Upper lobe of left lung (tissue), 6 donors: ENCODE results near the gene S100A1. TPM values are rescaled to one million over a fixed set of nuclear protein-coding genes. Genes with fewer than 3 reads are reported as not detected.

ENCODE experiments used
- ATAC-seq, 2 donors: fragments of 200-7000 bp; cut with Tn5 transposase; one replicate each; pipeline ENCODE4 v1.9.1; 2022; ENCODE audit warnings: mild to moderate bottlenecking in 2 of 2, moderate library complexity in 2 of 2; ENCODE audit not compliant: low FRiP score in 2 of 2
- DNase-seq, 2 donors: peaks; one replicate each; pipeline ENCODE4 v3.0.0-alpha.2; 2019 to 2020
- H3K27ac ChIP-seq, 4 donors: fragments of 200-600 bp; sonication (generic); one replicate each; pipeline ENCODE4 v1.5.1; 2016 to 2019
- H3K27me3 ChIP-seq, 4 donors: fragments of 200-600 bp; sonication (generic); one replicate each; pipeline ENCODE4 v1.5.1; 2017 to 2019
- H3K36me3 ChIP-seq, 4 donors: fragments of 200-600 bp; sonication (generic); one replicate each; pipeline ENCODE4 v1.5.1; 2016 to 2019
- H3K4me1 ChIP-seq, 4 donors: fragments of 200-600 bp; sonication (generic); one replicate each; pipeline ENCODE4 v1.5.1; 2018 to 2019
- H3K4me3 ChIP-seq, 4 donors: fragments of 200-600 bp; sonication (generic); one replicate each; pipeline ENCODE4 v1.5.1; 2017 to 2019; ENCODE audit warnings: mild to moderate bottlenecking in 2 of 4, moderate library complexity in 1 of 4
- H3K9me3 ChIP-seq, 4 donors: fragments of 200-600 bp; sonication (generic); one replicate each; pipeline ENCODE4 v1.5.1; 2018 to 2019
- CTCF ChIP-seq, 6 experiments: fragments of 450-650 bp in 4 of 6; fragments of 200-600 bp in 2 of 6; sonication (generic) in 2 of 6; IDR thresholded peaks; one replicate each; pipeline ENCODE4 v1.5.1; 2016 to 2019; ENCODE audit warnings: antibody characterized with exemption in 6 of 6
- EP300 ChIP-seq, 4 donors: sonication (generic); formaldehyde crosslinking; IDR thresholded peaks; one replicate each; pipeline ENCODE4 v1.5.1; 2017; ENCODE audit warnings: antibody characterized with exemption in 4 of 4, control low read depth in 2 of 4
- POLR2A ChIP-seq, 4 donors: fragments of 450-650 bp; IDR thresholded peaks; one replicate each; pipeline ENCODE4 v1.5.1; 2016 to 2017; ENCODE audit warnings: antibody characterized with exemption in 4 of 4, mild to moderate bottlenecking in 2 of 4
- POLR2AphosphoS5 ChIP-seq, 2 donors: sonication (generic); formaldehyde crosslinking; IDR thresholded peaks; one replicate each; pipeline ENCODE4 v1.5.1; 2017; ENCODE audit warnings: antibody characterized with exemption in 2 of 2
- WGBS, 2 donors: methylation state at CpG; one replicate each; pipeline ENCODE4 v1.1.5; 2017 to 2018; 5-methylcytosine and 5-hydroxymethylcytosine counted together
- total RNA-seq, 6 donors: library from RNA; depleted of rRNA in 4 of 6; stranded (reverse); fragments of >200 nt in 4 of 6; gene quantifications; one replicate each; pipeline versions ENCODE4 v1.1.0 to v1.2.1, GENCODE V29; 2016 to 2021
- donor health status: DM: no; HTN: no; CAD: no; lungs with moderate emphysema.
- donor health status: DM: no; HTN: yes; CAD: no; lungs with severe emphysema.

The S100A1 gene
- total RNA-seq, 6 donors from 2014 or later, result 1.1 TPM; not detected in 5

- ATAC-seq, result peak; percentile 97 to 99
These were observed 5.8 kb downstream of the S100A1 start, which contains the start of gene CHTOP for GRCh38 chr1:153633754-153634665. Gene CHTOP, plus strand, starts transcription at chr1:153634066. Its CDS starts 2,523 bp downstream, at chr1:153636589.

GRCh38 chr1:153635872-153636271 lies 7.6 kb downstream of the S100A1 start:
- H3K4me1 ChIP-seq, result peaks cover 26 to 66% (median 41%) of the 10 kb centered on the region in 4 donors
- peak overlapping the region in 2 of 4 donors; percentile 65 to 66 for H3K4me3 ChIP-seq
- H3K36me3 ChIP-seq, result peaks cover 40 to 50% (median 49%) of the 10 kb centered on the region in 4 donors
- no peak for TF ChIP-seq CTCF (IDR thresholded peaks at IDR 0.05)
- no peak for TF ChIP-seq POLR2AphosphoS5 (IDR thresholded peaks at IDR 0.05)
- TF ChIP-seq EP300 (IDR thresholded peaks at IDR 0.05), result no peak
- no peak for TF ChIP-seq POLR2A (IDR thresholded peaks at IDR 0.05)
- DNase-seq, result no peak
- peak overlapping the region; percentile 27 to 100 (median 100) for H3K27ac ChIP-seq
- ATAC-seq, result no peak
- WGBS, 2 donors, result 86 to 88% methylated on average over 7 of the region's 7 CpGs
- no peaks in the 10 kb centered on the region for H3K27me3 ChIP-seq
- H3K9me3 ChIP-seq, result no peaks in the 10 kb centered on the region

More at GRCh38 chr1:153633754-153634665, 5.8 kb downstream of the S100A1 start, which contains the start of gene CHTOP:
- H3K27me3 ChIP-seq, result no peaks in the 10 kb centered on the region
- H3K4me1 ChIP-seq, result peaks cover 26 to 63% (median 47%) of the 10 kb centered on the region in 4 donors
- TF ChIP-seq EP300 (IDR thresholded peaks at IDR 0.05) (peak in 1 of 4 donors; percentile 31), POLR2A (IDR thresholded peaks at IDR 0.05) (peak; percentile 87 to 94 (median 88)), CTCF (IDR thresholded peaks at IDR 0.05) (peak in 3 of 6 experiments; percentile 29 to 71 (median 68)), POLR2AphosphoS5 (IDR thresholded peaks at IDR 0.05) (peak; percentile 85 to 94)
- peak; percentile 97 to 99 for DNase-seq
- H3K36me3 ChIP-seq, result peaks cover 24 to 31% (median 31%) of the 10 kb centered on the region in 4 donors
- peak within 1 kb of the TSS; percentile 65 to 79 (median 70) for H3K4me3 ChIP-seq
- WGBS, 2 donors, result 2% methylated on average over 48 to 56 of the region's 65 CpGs
- H3K9me3 ChIP-seq, result no peaks in the 10 kb centered on the region
- peak within 1 kb of the TSS; percentile 99 to 100 (median 100) for H3K27ac ChIP-seq

- Histone ChIP-seq H3K4me1 (peaks cover 26 to 67% (median 41%) of the 10 kb centered on the region in 4 donors), H3K4me3 (no peak overlapping the region), H3K27me3 (no peaks in the 10 kb centered on the region), H3K36me3 (peaks cover 41 to 54% (median 53%) of the 10 kb centered on the region in 4 donors), H3K27ac (peak overlapping the region in 3 of 4 donors; percentile 27 to 100 (median 99)), H3K9me3 (no peaks in the 10 kb centered on the region)
- DNase-seq (no peak), ATAC-seq (no peak)
- TF ChIP-seq POLR2AphosphoS5 (IDR thresholded peaks at IDR 0.05), result no peak
- no peak for TF ChIP-seq CTCF (IDR thresholded peaks at IDR 0.05)
- no peak for TF ChIP-seq EP300 (IDR thresholded peaks at IDR 0.05)
- TF ChIP-seq POLR2A (IDR thresholded peaks at IDR 0.05), result no peak
- 90 to 91% methylated on average over 9 of the region's 9 CpGs for WGBS, 2 donors
These were observed 8.1 kb downstream of the S100A1 start for GRCh38 chr1:153636312-153636711.

- DNase-seq (no peak), ATAC-seq (no peak)
- H3K4me3 ChIP-seq, result no peak overlapping the region
- H3K27me3 ChIP-seq, result no peaks in the 10 kb centered on the region
- peaks cover 53 to 74% (median 71%) of the 10 kb centered on the region in 4 donors for H3K36me3 ChIP-seq
- no peak overlapping the region for H3K27ac ChIP-seq
- H3K4me1 ChIP-seq, result peaks cover 21 to 52% (median 36%) of the 10 kb centered on the region in 4 donors
- no peak for TF ChIP-seq POLR2A (IDR thresholded peaks at IDR 0.05)
- no peak for TF ChIP-seq POLR2AphosphoS5 (IDR thresholded peaks at IDR 0.05)
- no peak for TF ChIP-seq CTCF (IDR thresholded peaks at IDR 0.05)
- no peak for TF ChIP-seq EP300 (IDR thresholded peaks at IDR 0.05)
- WGBS, 2 donors, result 90 to 91% methylated on average over 6 of the region's 6 CpGs
- H3K9me3 ChIP-seq, result no peaks in the 10 kb centered on the region
These were observed 10.0 kb downstream of the S100A1 start for GRCh38 chr1:153638261-153638660.
